Measurements from ENCODE around the gene TDRD6. TPM values are rescaled to one million over a fixed set of nuclear protein-coding genes. Genes with fewer than 3 reads are reported as not detected.

TDRD6 gene, protein sequence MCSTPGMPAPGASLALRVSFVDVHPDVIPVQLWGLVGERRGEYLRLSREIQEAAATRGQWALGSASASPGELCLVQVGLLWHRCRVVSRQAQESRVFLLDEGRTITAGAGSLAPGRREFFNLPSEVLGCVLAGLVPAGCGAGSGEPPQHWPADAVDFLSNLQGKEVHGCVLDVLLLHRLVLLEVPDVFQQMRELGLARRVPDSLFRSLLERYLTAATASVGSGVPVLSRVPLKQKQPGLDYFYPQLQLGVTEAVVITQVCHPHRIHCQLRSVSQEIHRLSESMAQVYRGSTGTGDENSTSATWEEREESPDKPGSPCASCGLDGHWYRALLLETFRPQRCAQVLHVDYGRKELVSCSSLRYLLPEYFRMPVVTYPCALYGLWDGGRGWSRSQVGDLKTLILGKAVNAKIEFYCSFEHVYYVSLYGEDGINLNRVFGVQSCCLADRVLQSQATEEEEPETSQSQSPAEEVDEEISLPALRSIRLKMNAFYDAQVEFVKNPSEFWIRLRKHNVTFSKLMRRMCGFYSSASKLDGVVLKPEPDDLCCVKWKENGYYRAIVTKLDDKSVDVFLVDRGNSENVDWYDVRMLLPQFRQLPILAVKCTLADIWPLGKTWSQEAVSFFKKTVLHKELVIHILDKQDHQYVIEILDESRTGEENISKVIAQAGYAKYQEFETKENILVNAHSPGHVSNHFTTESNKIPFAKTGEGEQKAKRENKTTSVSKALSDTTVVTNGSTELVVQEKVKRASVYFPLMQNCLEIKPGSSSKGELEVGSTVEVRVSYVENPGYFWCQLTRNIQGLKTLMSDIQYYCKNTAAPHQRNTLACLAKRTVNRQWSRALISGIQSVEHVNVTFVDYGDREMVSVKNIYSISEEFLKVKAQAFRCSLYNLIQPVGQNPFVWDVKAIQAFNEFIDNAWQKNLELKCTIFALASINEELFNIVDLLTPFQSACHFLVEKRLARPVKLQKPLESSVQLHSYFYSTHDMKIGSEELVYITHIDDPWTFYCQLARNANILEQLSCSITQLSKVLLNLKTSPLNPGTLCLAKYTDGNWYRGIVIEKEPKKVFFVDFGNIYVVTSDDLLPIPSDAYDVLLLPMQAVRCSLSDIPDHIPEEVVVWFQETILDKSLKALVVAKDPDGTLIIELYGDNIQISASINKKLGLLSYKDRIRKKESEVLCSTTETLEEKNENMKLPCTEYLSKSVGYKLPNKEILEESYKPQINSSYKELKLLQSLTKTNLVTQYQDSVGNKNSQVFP (N-terminal part only)
- total RNA-seq = 1 to 10 TPM in 2 of 6 experiments, under 1 TPM in 4; 0.13 to 1.4 (median 0.72) TPM
- long read RNA-seq = 0 reads

- intact Hi-C loops (cut with DNase I) = no loop called here
- Histone ChIP-seq H3K27me3 (no peaks in the 10 kb centered on the region), H3K4me3 (no peak within 1 kb of the TSS), H3K36me3 (no peaks in the 10 kb centered on the region), H3K4me1 (peaks cover 0 to 14% (median 2%) of the 10 kb centered on the region in 4 donors), H3K27ac (no peak within 1 kb of the TSS), H3K9me3 (no peaks in the 10 kb centered on the region)
- DNase-seq = peak in 1 of 3 donors; percentile 42
- 100% methylated on average over 1 of the region's 41 CpGs for WGBS (ENCODE audit: insufficient coverage, low coverage, low lambda C conversion rate, missing lambda C conversion rate)
- no peak for TF ChIP-seq POLR2A (IDR thresholded peaks at IDR 0.05)
- no peak for TF ChIP-seq CTCF (IDR thresholded peaks at IDR 0.05)
- ATAC-seq = no peak
Observed at GRCh38 chr6:46687619-46688097, at the start of gene TDRD6. TDRD6 (plus strand) TSS chr6:46687885; CDS start chr6:46688129, 244 bp downstream.

- no peaks in the 10 kb centered on the region for H3K4me1 ChIP-seq
- H3K27me3 ChIP-seq = no peaks in the 10 kb centered on the region
- H3K4me3 ChIP-seq = no peak overlapping the region
- 80% methylated on average over 1 of the region's 1 CpG for WGBS (ENCODE audit: insufficient coverage, low coverage, low lambda C conversion rate, missing lambda C conversion rate)
- intact Hi-C loops (cut with DNase I) = no loop called here
- H3K36me3 ChIP-seq = no peaks in the 10 kb centered on the region
- no peak for DNase-seq
- TF ChIP-seq POLR2A (IDR thresholded peaks at IDR 0.05) (no peak), CTCF (IDR thresholded peaks at IDR 0.05) (no peak)
- no peak for ATAC-seq
- H3K9me3 ChIP-seq = no peaks in the 10 kb centered on the region
- H3K27ac ChIP-seq = no peak overlapping the region
Observed at GRCh38 chr6:46637933-46638332, 49.8 kb upstream of the TDRD6 start.

DNA sequence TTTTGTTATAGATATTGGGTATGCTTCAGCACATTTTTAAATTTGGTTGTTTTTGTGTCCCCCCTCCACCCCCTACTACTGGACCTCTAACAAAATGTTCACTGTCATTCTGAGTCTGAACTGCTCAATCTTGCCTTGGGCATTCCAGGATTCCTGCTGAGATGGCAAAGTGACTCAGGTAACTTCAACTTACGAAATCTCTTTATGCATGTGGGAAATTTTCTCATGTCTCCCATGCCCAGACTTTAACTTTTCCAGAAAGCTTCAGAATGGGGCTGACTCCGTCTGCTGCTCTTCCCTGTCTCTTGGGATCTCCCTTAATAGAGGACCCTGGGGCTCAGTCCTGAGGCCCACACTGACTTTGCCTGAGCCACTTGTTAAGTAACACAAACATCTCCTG lies 49.0 kb upstream of the TDRD6 start:
- Histone ChIP-seq H3K4me3 (no peak overlapping the region), H3K27ac (no peak overlapping the region), H3K9me3 (no peaks in the 10 kb centered on the region), H3K36me3 (no peaks in the 10 kb centered on the region), H3K27me3 (no peaks in the 10 kb centered on the region), H3K4me1 (no peaks in the 10 kb centered on the region)
- TF ChIP-seq POLR2A (IDR thresholded peaks at IDR 0.05) (no peak), CTCF (IDR thresholded peaks at IDR 0.05) (no peak)
- WGBS (ENCODE audit: insufficient coverage, low coverage, low lambda C conversion rate, missing lambda C conversion rate) = 94% methylated on average over 2 of the region's 2 CpGs
- intact Hi-C loops (cut with DNase I) = no loop called here
- no peak for ATAC-seq
- DNase-seq = no peak

Measured in right lobe of liver (tissue), 6 donors.